ENCODE data around the gene GPR3.
A peak's percentile ranks its signal among the peaks of the same experiment; 100 is the strongest.

GRCh38 chr1:27365372-27366112 is 26.9 kb upstream of the GPR3 start:
- TF ChIP-seq EZH2 (IDR thresholded peaks at IDR 0.05; ENCODE audit: low read depth, low read length, severe bottlenecking) (peak; percentile 6), CTCF (IDR thresholded peaks at IDR 0.05; ENCODE audit: control extremely low read depth in 1 of 3, insufficient read depth in 1 of 3, low read depth in 1 of 3, low read length in 3 of 3) (no peak), EP300 (IDR thresholded peaks at IDR 0.05; ENCODE audit: borderline replicate concordance in 1 of 2, low read depth in 2 of 2, low read length in 2 of 2) (peak in 1 of 2 experiments; percentile 98; a peak in 1 of 3 replicates), POLR2A (IDR thresholded peaks at IDR 0.05; ENCODE audit: control extremely low read depth in 1 of 2, low read depth in 2 of 2, low read length in 2 of 2) (peak in 1 of 2 experiments; percentile 51; a peak in 2 of 3 replicates)

Measured in H1 (cell line).